IPS-18a (cell line): Measurements from ENCODE around the gene FAM135A.
"Not testable (repeated sequence)": the region's sequence is repeated elsewhere in the genome, so short reads cannot be mapped to it uniquely, and the experiment has no call there.

Source experiments
- H3K27ac ChIP-seq: one replicate; pipeline ENCODE4 v1.5.1; 2013; ENCODE audit warnings: low read length
- H3K27me3 ChIP-seq: one replicate; pipeline ENCODE4 v1.6.1; 2013; ENCODE audit warnings: mild to moderate bottlenecking, low read length; ENCODE audit not compliant: control insufficient read depth, insufficient read depth
- H3K36me3 ChIP-seq: one replicate; pipeline ENCODE4 v1.6.1; 2013; ENCODE audit warnings: low read depth, low read length; ENCODE audit not compliant: control insufficient read depth
- H3K4me1 ChIP-seq: one replicate; pipeline ENCODE4 v1.6.1; 2013; ENCODE audit warnings: low read depth, low read length; ENCODE audit not compliant: control insufficient read depth
- H3K4me3 ChIP-seq: one replicate; pipeline ENCODE4 v1.5.1; 2013; ENCODE audit warnings: low read length
- H3K9ac ChIP-seq: one replicate; pipeline ENCODE4 v1.6.1; 2013; ENCODE audit warnings: mild to moderate bottlenecking, low read length, moderate library complexity
- H3K9me3 ChIP-seq: one replicate; pipeline ENCODE4 v1.6.1; 2013; ENCODE audit warnings: low read depth, low read length; ENCODE audit not compliant: control insufficient read depth

Gene FAM135A

GRCh38 chr6:70593118-70593486, 179.8 kb downstream of the FAM135A start:
- H3K4me1 ChIP-seq = no peaks in the 10 kb centered on the region

DNA sequence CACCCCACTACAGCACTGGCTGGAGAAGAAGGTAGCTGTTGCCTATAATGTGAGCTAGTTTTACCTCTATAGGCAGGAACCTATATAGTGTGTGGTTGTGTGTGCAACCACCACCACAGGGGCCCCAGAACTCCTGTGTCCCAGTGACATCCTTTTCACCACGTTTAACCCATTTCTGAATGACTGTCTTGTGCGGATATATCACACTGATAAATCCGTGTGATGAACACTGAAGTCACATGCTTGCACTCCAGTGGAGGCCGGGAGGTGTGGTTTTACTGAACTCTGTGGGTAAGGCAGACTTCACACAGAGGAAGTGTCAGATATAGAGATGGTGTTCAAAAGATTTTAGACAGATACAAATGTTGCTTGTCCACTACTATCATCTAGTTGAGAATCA, 185.9 kb downstream of the FAM135A start:
- Histone ChIP-seq H3K4me3 (no peak overlapping the region), H3K4me1 (peaks cover 19% of the 10 kb centered on the region), H3K27me3 (no peaks in the 10 kb centered on the region), H3K36me3 (no peaks in the 10 kb centered on the region), H3K9me3 (no peaks in the 10 kb centered on the region), H3K9ac (no peak overlapping the region), H3K27ac (no peak overlapping the region)

More at GRCh38 chr6:70593118-70593486, 179.8 kb downstream of the FAM135A start:
- Histone ChIP-seq H3K9me3 (no peaks in the 10 kb centered on the region), H3K4me3 (no peak overlapping the region), H3K9ac (no peak overlapping the region), H3K36me3 (no peaks in the 10 kb centered on the region), H3K27me3 (no peaks in the 10 kb centered on the region), H3K27ac (no peak overlapping the region)

DNA sequence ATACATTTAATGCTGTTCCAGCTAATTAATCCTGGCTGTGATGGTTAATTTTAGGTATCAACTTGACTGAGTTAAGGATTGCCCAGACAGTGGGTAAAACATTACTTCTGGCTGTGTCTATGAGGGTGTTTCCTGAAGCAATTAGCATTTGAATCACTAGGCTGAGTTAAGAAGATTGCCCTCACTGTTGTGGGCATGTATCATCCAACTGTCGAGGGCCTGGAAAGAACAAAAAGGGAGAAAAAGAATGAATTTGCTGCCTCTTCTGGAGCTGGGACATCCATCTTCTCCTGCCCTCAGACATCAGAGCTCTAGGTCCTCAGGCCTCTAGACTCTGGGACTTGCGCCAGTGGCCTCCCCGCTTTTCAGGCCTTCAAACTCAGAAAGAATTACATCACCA, 187.7 kb downstream of the FAM135A start:
- H3K4me1 ChIP-seq = peaks cover 19% of the 10 kb centered on the region
- H3K4me3 ChIP-seq = no peak overlapping the region
- H3K9ac ChIP-seq = no peak overlapping the region
- no peaks in the 10 kb centered on the region for H3K27me3 ChIP-seq
- H3K27ac ChIP-seq = no peak overlapping the region
- H3K36me3 ChIP-seq = no peaks in the 10 kb centered on the region
- no peaks in the 10 kb centered on the region for H3K9me3 ChIP-seq

DNA sequence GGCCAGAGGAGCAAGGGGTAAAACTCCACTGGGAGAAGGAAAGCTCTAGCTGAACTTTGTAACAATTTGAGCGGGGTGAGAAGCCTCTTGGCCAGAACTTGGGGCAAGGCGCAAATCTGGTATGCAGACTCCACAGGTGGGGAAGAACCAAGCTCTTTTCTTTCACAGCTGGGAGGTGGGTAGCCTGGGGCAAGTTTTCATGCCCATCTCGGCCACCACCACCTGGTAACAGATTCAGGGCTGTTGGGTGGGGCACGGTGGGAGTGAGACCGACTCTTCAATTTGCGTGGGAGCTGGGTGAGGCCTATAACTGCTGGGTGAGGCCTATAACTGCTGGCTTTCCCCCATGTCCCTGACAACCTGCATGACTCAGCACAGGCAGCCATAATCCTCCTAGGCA, 190.9 kb downstream of the FAM135A start:
- H3K27ac ChIP-seq = no peak overlapping the region
- H3K9ac ChIP-seq = no peak overlapping the region
- H3K36me3 ChIP-seq = no peaks in the 10 kb centered on the region
- no peaks in the 10 kb centered on the region for H3K27me3 ChIP-seq
- H3K4me1 ChIP-seq = peaks cover 19% of the 10 kb centered on the region
- no peaks in the 10 kb centered on the region for H3K9me3 ChIP-seq
- no peak overlapping the region for H3K4me3 ChIP-seq

DNA sequence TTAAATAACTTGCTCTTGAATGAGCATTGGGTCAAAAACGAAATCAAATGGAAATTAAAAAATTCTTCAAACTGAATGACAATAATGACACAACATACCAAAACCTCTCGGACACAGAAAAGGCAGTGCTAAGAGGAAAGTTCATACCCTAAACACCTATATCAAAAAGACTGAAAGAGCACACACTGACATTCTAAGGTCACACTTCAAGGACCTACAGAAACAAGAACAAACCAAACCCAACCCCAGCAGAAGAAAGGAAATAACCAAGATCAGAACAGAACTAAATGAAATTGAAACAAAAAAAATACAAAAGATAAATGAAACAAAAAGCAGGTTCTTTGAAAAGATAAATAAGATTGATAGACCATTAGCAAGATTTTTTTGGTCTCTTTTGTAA, 194.1 kb downstream of the FAM135A start:
- H3K27me3 ChIP-seq, H3K4me1 ChIP-seq, H3K27ac ChIP-seq, H3K4me3 ChIP-seq, H3K9me3 ChIP-seq, H3K9ac ChIP-seq, H3K36me3 ChIP-seq: not testable (repeated sequence)

DNA sequence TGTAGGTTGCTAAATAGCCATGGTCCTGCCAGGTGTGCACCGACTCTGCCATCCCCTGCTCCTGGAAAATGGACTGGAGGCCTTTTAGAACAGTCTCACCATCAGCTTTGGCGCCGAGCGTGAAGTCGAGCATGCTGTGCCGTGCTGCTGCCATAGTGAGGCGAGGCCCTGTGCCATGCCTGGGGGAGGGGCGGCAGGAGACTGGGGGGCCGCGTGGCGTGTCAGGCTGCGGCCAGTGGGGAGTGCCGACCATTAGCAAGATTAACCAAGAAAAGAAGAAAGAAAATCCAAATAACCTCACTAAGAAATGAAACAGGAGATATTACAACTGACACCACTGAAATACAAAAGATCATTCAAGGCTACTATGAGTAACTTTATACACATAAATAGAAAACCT, 195.9 kb downstream of the FAM135A start:
- H3K4me3 ChIP-seq = not testable (repeated sequence)

More for the DNA sequence above, 195.9 kb downstream of the FAM135A start:
- not testable (repeated sequence) for H3K4me1 ChIP-seq, H3K27ac ChIP-seq, H3K9me3 ChIP-seq, H3K9ac ChIP-seq, H3K36me3 ChIP-seq, H3K27me3 ChIP-seq
